Activated T-cell treated with anti-CD3 and anti-CD28 coated beads, Interleukin-2, amount 50 U/mL, for 24 hours (primary cell): ENCODE results near the gene COG7.
"Not testable (repeated sequence)": the region's sequence is repeated elsewhere in the genome, so short reads cannot be mapped to it uniquely, and the experiment has no call there.

Experiments used
- DNase-seq: peaks from one replicate; pipeline ENCODE4 v3.0.0-alpha.2; 2020
- H3K27ac Mint-ChIP-seq: 2 replicates; pipeline ENCODE4 v1.8.0; 2020; ENCODE audit warnings: mild to moderate bottlenecking, mixed read lengths
- H3K27me3 Mint-ChIP-seq: 2 replicates; pipeline ENCODE4 v1.8.0; 2020; ENCODE audit warnings: mixed read lengths
- H3K36me3 Mint-ChIP-seq: 2 replicates; pipeline ENCODE4 v1.8.0; 2020; ENCODE audit warnings: low read depth, mixed read lengths
- H3K4me1 Mint-ChIP-seq: 2 replicates; pipeline ENCODE4 v1.8.0; 2020; ENCODE audit warnings: low read depth, mixed read lengths
- H3K4me3 Mint-ChIP-seq: 2 replicates; pipeline ENCODE4 v1.8.0; 2020; ENCODE audit warnings: mild to moderate bottlenecking, moderate library complexity, mixed read lengths
- H3K9me3 Mint-ChIP-seq: 2 replicates; pipeline ENCODE4 v1.8.0; 2020; ENCODE audit warnings: mixed read lengths

COG7 gene

GRCh38 chr16:23377071-23377931, 75.7 kb downstream of the COG7 start:
- Mint-ChIP-seq H3K4me3 (no peak overlapping the region), H3K4me1 (no peaks in the 10 kb centered on the region), H3K9me3 (no peaks in the 10 kb centered on the region), H3K27me3 (no peaks in the 10 kb centered on the region), H3K27ac (no peak overlapping the region), H3K36me3 (no peaks in the 10 kb centered on the region)
- DNase-seq, result no peak

- Mint-ChIP-seq H3K27me3 (no peaks in the 10 kb centered on the region), H3K4me3 (no peak overlapping the region), H3K36me3 (no peaks in the 10 kb centered on the region), H3K9me3 (no peaks in the 10 kb centered on the region), H3K27ac (no peak overlapping the region), H3K4me1 (no peaks in the 10 kb centered on the region)
- DNase-seq, result no peak
Observed at GRCh38 chr16:23375643-23376042, 77.3 kb downstream of the COG7 start.

GRCh38 chr16:23374721-23375510, 78.1 kb downstream of the COG7 start:
- Mint-ChIP-seq H3K27me3 (no peaks in the 10 kb centered on the region), H3K4me1 (no peaks in the 10 kb centered on the region), H3K27ac (no peak overlapping the region), H3K4me3 (no peak overlapping the region), H3K36me3 (no peaks in the 10 kb centered on the region), H3K9me3 (no peaks in the 10 kb centered on the region)
- no peak for DNase-seq

- H3K36me3 Mint-ChIP-seq, result no peaks in the 10 kb centered on the region
- H3K4me3 Mint-ChIP-seq, result no peak overlapping the region
- no peaks in the 10 kb centered on the region for H3K27me3 Mint-ChIP-seq
- no peak for DNase-seq
- H3K9me3 Mint-ChIP-seq, result no peaks in the 10 kb centered on the region
- no peak overlapping the region for H3K27ac Mint-ChIP-seq
- H3K4me1 Mint-ChIP-seq, result no peaks in the 10 kb centered on the region
Observed at GRCh38 chr16:23373436-23374219, 79.4 kb downstream of the COG7 start.

- H3K36me3 Mint-ChIP-seq, result no peaks in the 10 kb centered on the region
- no peak for DNase-seq
- no peak overlapping the region for H3K27ac Mint-ChIP-seq
- H3K27me3 Mint-ChIP-seq, result no peaks in the 10 kb centered on the region
- H3K9me3 Mint-ChIP-seq, result no peaks in the 10 kb centered on the region
- H3K4me1 Mint-ChIP-seq, result no peaks in the 10 kb centered on the region
- no peak overlapping the region for H3K4me3 Mint-ChIP-seq
Observed at GRCh38 chr16:23371368-23371767, 81.6 kb downstream of the COG7 start.

GRCh38 chr16:23369416-23369815, 83.6 kb downstream of the COG7 start:
- H3K9me3 Mint-ChIP-seq, result no peaks in the 10 kb centered on the region
- H3K27me3 Mint-ChIP-seq, result no peaks in the 10 kb centered on the region
- H3K36me3 Mint-ChIP-seq, result no peaks in the 10 kb centered on the region

GRCh38 chr16:23368469-23368868, 84.5 kb downstream of the COG7 start:
- no peaks in the 10 kb centered on the region for H3K36me3 Mint-ChIP-seq
- no peaks in the 10 kb centered on the region for H3K9me3 Mint-ChIP-seq
- no peak overlapping the region for H3K27ac Mint-ChIP-seq
- H3K4me3 Mint-ChIP-seq, result no peak overlapping the region
- H3K27me3 Mint-ChIP-seq, result no peaks in the 10 kb centered on the region
- H3K4me1 Mint-ChIP-seq, result peaks cover 9% of the 10 kb centered on the region
- DNase-seq, result no peak

More at GRCh38 chr16:23369416-23369815, 83.6 kb downstream of the COG7 start:
- no peak for DNase-seq
- H3K27ac Mint-ChIP-seq, result no peak overlapping the region
- H3K4me3 Mint-ChIP-seq, result no peak overlapping the region
- H3K4me1 Mint-ChIP-seq, result peaks cover 9% of the 10 kb centered on the region

GRCh38 chr16:23367988-23368387, 85.0 kb downstream of the COG7 start:
- no peak for DNase-seq
- Mint-ChIP-seq H3K9me3 (no peaks in the 10 kb centered on the region), H3K36me3 (no peaks in the 10 kb centered on the region), H3K4me1 (peaks cover 9% of the 10 kb centered on the region), H3K27ac (no peak overlapping the region), H3K4me3 (no peak overlapping the region), H3K27me3 (no peaks in the 10 kb centered on the region)

- DNase-seq, result no peak
Observed at GRCh38 chr16:23367564-23367963, 85.4 kb downstream of the COG7 start.

GRCh38 chr16:23366341-23366740, 86.6 kb downstream of the COG7 start:
- not testable (repeated sequence) for H3K36me3 Mint-ChIP-seq, H3K9me3 Mint-ChIP-seq, H3K4me3 Mint-ChIP-seq, DNase-seq, H3K4me1 Mint-ChIP-seq, H3K27ac Mint-ChIP-seq, H3K27me3 Mint-ChIP-seq

More at GRCh38 chr16:23367564-23367963, 85.4 kb downstream of the COG7 start:
- H3K36me3 Mint-ChIP-seq, result no peaks in the 10 kb centered on the region
- no peak overlapping the region for H3K4me3 Mint-ChIP-seq
- H3K27me3 Mint-ChIP-seq, result no peaks in the 10 kb centered on the region
- no peak overlapping the region for H3K27ac Mint-ChIP-seq
- H3K9me3 Mint-ChIP-seq, result no peaks in the 10 kb centered on the region
- H3K4me1 Mint-ChIP-seq, result peaks cover 9% of the 10 kb centered on the region

- Mint-ChIP-seq H3K4me1 (peaks cover 9% of the 10 kb centered on the region), H3K9me3 (no peaks in the 10 kb centered on the region), H3K27ac (peak overlapping the region; percentile 31), H3K36me3 (no peaks in the 10 kb centered on the region), H3K27me3 (no peaks in the 10 kb centered on the region), H3K4me3 (no peak overlapping the region)
- no peak for DNase-seq
Observed at GRCh38 chr16:23365602-23366240, 87.3 kb downstream of the COG7 start.

GRCh38 chr16:23362460-23363317, 90.3 kb downstream of the COG7 start:
- H3K36me3 Mint-ChIP-seq, result no peaks in the 10 kb centered on the region
- no peak overlapping the region for H3K4me3 Mint-ChIP-seq
- H3K27me3 Mint-ChIP-seq, result peaks cover 6% of the 10 kb centered on the region
- peaks cover 9% of the 10 kb centered on the region for H3K4me1 Mint-ChIP-seq
- H3K9me3 Mint-ChIP-seq, result no peaks in the 10 kb centered on the region
- H3K27ac Mint-ChIP-seq, result no peak overlapping the region
- no peak for DNase-seq

GRCh38 chr16:23359092-23359760, 93.8 kb downstream of the COG7 start:
- Mint-ChIP-seq H3K27ac (no peak overlapping the region), H3K36me3 (no peaks in the 10 kb centered on the region), H3K9me3 (no peaks in the 10 kb centered on the region), H3K27me3 (peaks cover 6% of the 10 kb centered on the region), H3K4me3 (no peak overlapping the region), H3K4me1 (no peaks in the 10 kb centered on the region)
- DNase-seq, result no peak
